RWPE1 (cell line): ENCODE results near the gene TMEM248.

Source experiments
- CTCF ChIA-PET: fragments of 350-600 bp; sonication (Branson Sonifier 250); formaldehyde crosslinking; extraction: SDS; loops from one replicate; lab custom pipeline; 2021; lab: Yijun Ruan, JAX
- POLR2A ChIA-PET: fragments of 400-600 bp; formaldehyde crosslinking; extraction: SDS; loops from one replicate; lab custom pipeline; 2020; ENCODE audit warnings: antibody characterized with exemption; ENCODE audit not compliant: low non-redundant PET; lab: Yijun Ruan, JAX
- DNase-seq: peaks from one replicate; pipeline ENCODE4 v3.0.0; 2012; ENCODE audit warnings: low spot score
- H3K27ac ChIP-seq: fragments of 450-650 bp; 2 replicates; pipeline ENCODE4 v1.5.1; 2017
- CTCF ChIP-seq: fragments of 450-650 bp; conservative IDR thresholded peaks from 2 replicates; pipeline ENCODE4 v1.5.1; 2017; ENCODE audit warnings: low read depth, mild to moderate bottlenecking

Gene TMEM248

DNA sequence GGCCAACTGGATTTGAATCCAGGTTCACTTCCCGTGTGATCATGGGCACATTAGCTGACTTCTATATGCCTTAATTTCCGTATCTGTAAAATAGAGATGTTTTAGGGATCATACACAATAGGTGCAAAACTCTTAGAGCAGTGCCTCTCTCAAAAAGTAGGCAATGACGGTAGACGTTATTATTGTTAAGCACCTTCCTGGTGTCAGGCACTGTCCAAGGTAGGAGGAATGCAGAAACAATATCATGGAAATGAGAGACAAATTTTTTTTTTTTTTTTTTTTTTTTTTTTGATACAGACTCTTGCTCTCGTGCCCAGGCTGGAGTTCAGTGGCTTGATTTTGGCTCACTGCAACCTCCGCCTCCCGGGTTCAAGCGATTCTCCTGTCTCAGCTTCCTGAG is 8.1 kb downstream of the TMEM248 start:
- no peak for TF ChIP-seq CTCF
- ChIA-PET CTCF (no interaction called here), POLR2A (interaction anchor here (0.9 kb wide), 1 partner anchor 8 kb away, joined by 11 read pairs; the partner anchor contains the start of gene TMEM248)
- no peak for DNase-seq
- H3K27ac ChIP-seq, result no peak overlapping the region

DNA sequence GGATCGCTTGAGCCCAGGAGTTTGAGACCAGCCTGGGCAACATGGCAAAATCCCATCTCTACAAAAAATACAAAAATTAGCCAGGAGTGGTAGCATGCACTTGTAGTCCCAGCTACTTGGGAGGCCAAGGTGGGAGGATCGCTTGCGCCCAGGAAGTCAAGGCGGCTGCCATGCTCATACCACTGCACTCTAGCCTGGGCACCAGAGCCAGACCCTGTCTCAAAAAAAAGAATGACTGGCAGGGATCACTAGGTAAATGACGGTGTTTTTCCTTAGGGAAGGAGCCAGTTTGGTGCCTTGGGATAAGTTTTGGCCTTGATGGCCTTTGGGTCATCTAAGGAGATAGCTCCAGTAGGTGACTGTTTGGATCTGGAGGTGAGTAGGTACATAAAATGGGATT is 8.9 kb downstream of the TMEM248 start:
- ChIA-PET POLR2A (interaction anchor here (0.9 kb wide), 1 partner anchor 9 kb away, joined by 11 read pairs; the partner anchor contains the start of gene TMEM248), CTCF (no interaction called here)
- no peak overlapping the region; the same call in 1 of the 2 replicates for H3K27ac ChIP-seq
- DNase-seq, result no peak
- no peak for TF ChIP-seq CTCF

- no peak for TF ChIP-seq CTCF
- no peak overlapping the region; the same call in 1 of the 2 replicates for H3K27ac ChIP-seq
- ChIA-PET POLR2A (interaction anchor here (0.9 kb wide), 1 partner anchor 10 kb away, joined by 11 read pairs; the partner anchor contains the start of gene TMEM248), CTCF (no interaction called here)
- DNase-seq, result no peak
Observed at GRCh38 chr7:66930341-66930740, 9.3 kb downstream of the TMEM248 start.

- DNase-seq, result no peak
Observed at GRCh38 chr7:66933469-66933868, 12.4 kb downstream of the TMEM248 start.

GRCh38 chr7:66937940-66938339 is 16.9 kb downstream of the TMEM248 start:
- ChIA-PET POLR2A (no interaction called here), CTCF (no interaction called here)
- no peak for TF ChIP-seq CTCF
- no peak overlapping the region for H3K27ac ChIP-seq
- DNase-seq, result no peak

More at GRCh38 chr7:66933469-66933868, 12.4 kb downstream of the TMEM248 start:
- POLR2A ChIA-PET, result no interaction called here
- H3K27ac ChIP-seq, result no peak overlapping the region
- no peak for TF ChIP-seq CTCF
- CTCF ChIA-PET, result no interaction called here

DNA sequence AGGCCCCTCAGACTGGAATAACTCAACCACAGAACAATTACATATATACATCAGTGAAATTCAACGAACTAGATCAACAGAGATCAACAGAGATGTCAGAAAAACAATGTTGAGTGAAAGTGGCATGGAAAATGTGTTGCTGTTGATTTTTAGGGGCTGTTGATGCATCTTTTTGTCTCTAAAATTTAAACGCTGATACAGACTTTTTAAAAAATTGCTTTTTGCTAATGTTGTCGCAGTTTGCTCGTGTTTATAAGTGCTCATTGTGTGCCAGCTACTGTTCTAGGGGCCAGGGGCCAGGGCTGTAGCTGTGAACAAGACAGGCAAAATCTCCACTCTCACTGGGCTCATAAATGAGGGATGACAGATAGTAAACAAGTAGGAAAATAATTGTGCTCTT is 18.3 kb downstream of the TMEM248 start:
- no peak for TF ChIP-seq CTCF
- POLR2A ChIA-PET, result no interaction called here
- DNase-seq, result no peak
- CTCF ChIA-PET, result interaction anchor here (0.9 kb wide), 1 partner anchor 1631 kb away, joined by 5 read pairs; no protein-coding TSS in a partner anchor
- H3K27ac ChIP-seq, result no peak overlapping the region
